ENCODE results near the gene TBC1D28. TPM values are rescaled to one million over a fixed set of nuclear protein-coding genes. Genes with fewer than 3 reads are reported as not detected.
"Not testable (repeated sequence)": the region's sequence is repeated elsewhere in the genome, so short reads cannot be mapped to it uniquely, and the experiment has no call there.

Gene TBC1D28
- total and polyA plus RNA-seq, 3 donors from 2014 or later: 14.8 to 29.3 (median 21.8) TPM

GRCh38 chr17:18643124-18643523, 1.1 kb downstream of the TBC1D28 start:
- DNase-seq; H3K36me3 ChIP-seq (ENCODE audit: low read depth, missing control alignments); H3K27ac ChIP-seq; H3K4me3 ChIP-seq; H3K9me3 ChIP-seq; H3K4me1 ChIP-seq; intact Hi-C loops (cut with DNase I; ENCODE audit: low total_unique reads); H3K27me3 ChIP-seq: not testable (repeated sequence)
- WGBS, 2 donors: 62 to 64% methylated on average over 2 of the region's 6 CpGs

- H3K4me1 ChIP-seq; H3K27ac ChIP-seq; H3K36me3 ChIP-seq (ENCODE audit: low read depth, missing control alignments); intact Hi-C loops (cut with DNase I; ENCODE audit: low total_unique reads); H3K9me3 ChIP-seq; DNase-seq; H3K27me3 ChIP-seq; H3K4me3 ChIP-seq: not testable (repeated sequence)
- 92 to 93% methylated on average over 6 to 13 of the region's 13 CpGs for WGBS, 2 donors
Observed at GRCh38 chr17:18638357-18638756, 5.8 kb downstream of the TBC1D28 start.

- H3K27me3 ChIP-seq; DNase-seq; H3K27ac ChIP-seq; H3K36me3 ChIP-seq (ENCODE audit: low read depth, missing control alignments); H3K4me1 ChIP-seq; H3K4me3 ChIP-seq; H3K9me3 ChIP-seq; intact Hi-C loops (cut with DNase I; ENCODE audit: low total_unique reads): not testable (repeated sequence)
- WGBS, 2 donors: 77 to 78% methylated on average over 7 of the region's 7 CpGs
- peak in 1 of 3 experiments; percentile 9 for TF ChIP-seq CTCF (IDR thresholded peaks at IDR 0.05)
Observed at GRCh38 chr17:18636237-18636636, 8.0 kb downstream of the TBC1D28 start.

- intact Hi-C loops (cut with DNase I; ENCODE audit: low total_unique reads); H3K36me3 ChIP-seq (ENCODE audit: low read depth, missing control alignments); H3K4me1 ChIP-seq; DNase-seq; H3K27ac ChIP-seq; H3K9me3 ChIP-seq; H3K4me3 ChIP-seq; H3K27me3 ChIP-seq: not testable (repeated sequence)
- 90% methylated on average over 2 of the region's 7 CpGs; no CpG with 5 or more reads in 1 of the 2 donors for WGBS, 2 donors
Observed at GRCh38 chr17:18635773-18636172, 8.4 kb downstream of the TBC1D28 start.

GRCh38 chr17:18634550-18635263, 9.5 kb downstream of the TBC1D28 start:
- DNase-seq: peak; percentile 31
- H3K4me1 ChIP-seq; intact Hi-C loops (cut with DNase I; ENCODE audit: low total_unique reads); H3K9me3 ChIP-seq; H3K27me3 ChIP-seq; H3K27ac ChIP-seq; H3K36me3 ChIP-seq (ENCODE audit: low read depth, missing control alignments): not testable (repeated sequence)
- H3K4me3 ChIP-seq: peak overlapping the region; percentile 29 to 39
- 16 to 22% methylated on average over 19 to 42 of the region's 56 CpGs for WGBS, 2 donors

DNA sequence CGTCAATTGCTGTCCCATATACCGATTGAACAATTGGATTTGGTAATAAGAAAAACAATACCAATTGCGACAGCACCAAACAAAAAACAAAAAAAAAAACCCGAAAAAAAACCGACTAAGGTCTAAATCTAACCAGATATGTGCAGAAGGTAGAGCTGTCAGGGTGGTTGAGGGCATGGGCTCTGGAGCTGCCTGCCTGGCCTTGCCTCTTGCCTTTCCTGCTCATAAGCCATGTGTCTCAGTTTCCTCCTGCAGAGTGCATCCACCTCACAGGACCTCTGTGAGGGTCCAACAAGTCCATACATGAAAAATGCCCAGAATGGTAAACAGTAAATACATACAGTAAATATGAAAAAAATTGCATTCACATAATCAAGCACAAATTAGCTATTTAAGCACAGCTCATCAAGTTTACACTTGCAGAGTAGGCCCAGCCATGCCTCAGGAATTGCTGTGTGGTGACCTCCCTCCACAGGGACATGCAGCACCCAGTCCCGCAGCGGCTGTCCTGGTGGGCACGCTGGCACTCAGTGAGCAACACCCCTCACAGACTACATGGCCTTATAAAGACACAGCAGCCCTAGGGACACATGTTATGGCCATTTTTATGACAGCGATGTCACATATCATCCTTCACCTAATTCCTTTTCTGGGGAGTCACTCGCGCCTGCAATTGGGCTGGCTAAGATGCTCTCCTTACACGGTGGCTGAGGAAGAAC, 17.9 kb downstream of the TBC1D28 start:
- TF ChIP-seq POLR2A (IDR thresholded peaks at IDR 0.05) (no peak), CTCF (IDR thresholded peaks at IDR 0.05) (no peak)
- Histone ChIP-seq H3K9me3 (no peaks in the 10 kb centered on the region), H3K4me3 (peak overlapping the region in 1 of 2 donors; percentile 71), H3K4me1 (no peaks in the 10 kb centered on the region), H3K27ac (no peak overlapping the region), H3K27me3 (no peaks in the 10 kb centered on the region), H3K36me3 (ENCODE audit: low read depth, missing control alignments) (no peaks in the 10 kb centered on the region)
- intact Hi-C loops (cut with DNase I; ENCODE audit: low total_unique reads): no loop called here
- no peak for DNase-seq
- 74 to 75% methylated on average over 12 of the region's 12 CpGs for WGBS, 2 donors

Data from testis (tissue), 3 donors.